IMR-90 (cell line): ENCODE results near the gene GRB14. TPM values are rescaled to one million over a fixed set of nuclear protein-coding genes. Genes with fewer than 3 reads are reported as not detected.

ENCODE experiments used
- ATAC-seq: fragments of 200-7000 bp; cut with Tn5 transposase; 2 replicates; pipeline ENCODE4 v1.9.1; 2020; ENCODE audit warnings: low read depth, mild to moderate bottlenecking, moderate library complexity
- BruUV-seq: library from RNA; stranded (reverse); fragments of 400-500 nt; replicated peaks from 2 replicates; lab custom pipeline; 2021; lab: Mats Ljungman, UMichigan
- CTCF ChIA-PET: fragments of 300-600 bp; formaldehyde crosslinking; extraction: SDS; loops from one replicate; lab custom pipeline; 2021; ENCODE audit warnings: antibody characterized with exemption; lab: Yijun Ruan, JAX
- POLR2A ChIA-PET: fragments of 300-600 bp; sonication (Branson Sonifier 250); formaldehyde crosslinking; loops from one replicate; lab custom pipeline; 2022; ENCODE audit warnings: antibody characterized with exemption; ENCODE audit not compliant: unreplicated experiment; lab: Charles Lee
- DNase-seq: peaks from one replicate; pipeline ENCODE4 v3.0.0; 2013
- H2AFZ ChIP-seq: replicated peaks from 2 replicates; pipeline ENCODE3; 2013; ENCODE audit warnings: low read length, mild to moderate bottlenecking; ENCODE audit not compliant: poor library complexity
- H2AK5ac ChIP-seq: 2 replicates; pipeline ENCODE4 v1.6.1; 2013; ENCODE audit warnings: low read depth, low read length, inconsistent platforms
- H2AK9ac ChIP-seq: replicated peaks from 2 replicates; pipeline ENCODE3; 2013; ENCODE audit warnings: mild to moderate bottlenecking, low read depth, low read length, moderate library complexity; ENCODE audit not compliant: poor library complexity
- H2BK120ac ChIP-seq: 2 replicates; pipeline ENCODE4 v1.6.1; 2013; ENCODE audit warnings: low read depth, low read length, inconsistent platforms
- H2BK15ac ChIP-seq: 3 replicates; pipeline ENCODE4 v1.6.1; 2013; ENCODE audit warnings: low read depth, low read length, inconsistent platforms
- H2BK20ac ChIP-seq: 2 replicates; pipeline ENCODE4 v1.6.1; 2013; ENCODE audit warnings: low read depth, mild to moderate bottlenecking, inconsistent platforms, low read length, moderate library complexity
- H2BK5ac ChIP-seq: 2 replicates; pipeline ENCODE4 v1.6.1; 2013; ENCODE audit warnings: mild to moderate bottlenecking, low read depth, low read length, inconsistent platforms; ENCODE audit not compliant: poor library complexity, severe bottlenecking
- H3K14ac ChIP-seq: replicated peaks from 2 replicates; pipeline ENCODE4 v1.6.1; 2013; ENCODE audit warnings: low read depth, low read length, inconsistent platforms
- H3K18ac ChIP-seq: 2 replicates; pipeline ENCODE4 v1.6.1; 2013; ENCODE audit warnings: low read depth, low read length, control low read depth
- H3K23ac ChIP-seq: 2 replicates; pipeline ENCODE4 v1.6.1; 2013; ENCODE audit warnings: low read depth, low read length, inconsistent platforms
- H3K27ac ChIP-seq: 2 replicates; pipeline ENCODE4 v1.5.1; 2013; ENCODE audit warnings: mild to moderate bottlenecking, control low read depth, low read length; ENCODE audit not compliant: insufficient read depth
- H3K27me3 ChIP-seq: 2 replicates; pipeline ENCODE4 v1.6.1; 2013; ENCODE audit warnings: low read length; ENCODE audit not compliant: control insufficient read depth, insufficient read depth
- H3K36me3 ChIP-seq: 2 replicates; pipeline ENCODE4 v1.6.1; 2013; ENCODE audit warnings: low read length, mixed read lengths; ENCODE audit not compliant: control insufficient read depth, insufficient read depth
- H3K4ac ChIP-seq: 2 replicates; pipeline ENCODE4 v1.6.1; 2013; ENCODE audit warnings: low read depth, low read length, inconsistent platforms
- H3K4me1 ChIP-seq: 2 replicates; pipeline ENCODE4 v1.6.1; 2013; ENCODE audit warnings: low read length, mixed read lengths; ENCODE audit not compliant: control insufficient read depth, insufficient read depth
- H3K4me2 ChIP-seq: 2 replicates; pipeline ENCODE4 v1.6.1; 2013; ENCODE audit warnings: low read depth, mild to moderate bottlenecking, control low read depth, low read length, moderate library complexity
- H3K4me3 ChIP-seq: 2 replicates; pipeline ENCODE4 v1.5.1; 2013; ENCODE audit warnings: low read depth, mild to moderate bottlenecking, control low read depth, low read length, moderate library complexity; ENCODE audit not compliant: insufficient read depth
- H3K56ac ChIP-seq: 2 replicates; pipeline ENCODE4 v1.6.1; 2013; ENCODE audit warnings: low read length, inconsistent platforms; ENCODE audit not compliant: insufficient read depth; ENCODE audit errors: extremely low read depth
- H3K79me1 ChIP-seq, 2 experiments: 2 replicates each; pipeline ENCODE4 v1.6.1; 2013; ENCODE audit warnings: low read length in 2 of 2, inconsistent platforms in 1 of 2, low read depth in 1 of 2
- H3K9ac ChIP-seq: 2 replicates; pipeline ENCODE4 v1.6.1; 2013; ENCODE audit warnings: low read depth, low read length, control low read depth
- H3K9me1 ChIP-seq: 2 replicates; pipeline ENCODE4 v1.6.1; 2013; ENCODE audit warnings: low read length, inconsistent platforms; ENCODE audit not compliant: insufficient read depth
- H3K9me3 ChIP-seq: 2 replicates; pipeline ENCODE4 v1.6.1; 2013; ENCODE audit warnings: low read length; ENCODE audit not compliant: control insufficient read depth, insufficient read depth
- H4K20me1 ChIP-seq: 2 replicates; pipeline ENCODE4 v1.6.1; 2013; ENCODE audit warnings: low read length, inconsistent platforms; ENCODE audit not compliant: insufficient read depth
- H4K5ac ChIP-seq: 2 replicates; pipeline ENCODE4 v1.6.1; 2013; ENCODE audit warnings: mild to moderate bottlenecking, low read depth, low read length, control low read depth
- H4K8ac ChIP-seq, 2 experiments: 2 replicates each; pipeline ENCODE4 v1.6.1; 2013; ENCODE audit warnings: low read depth in 2 of 2, low read length in 2 of 2, control low read depth in 1 of 2, inconsistent platforms in 1 of 2
- H4K91ac ChIP-seq: 2 replicates; pipeline ENCODE4 v1.6.1; 2013; ENCODE audit warnings: low read depth, low read length, inconsistent platforms; ENCODE audit not compliant: insufficient read depth
- BHLHE40 ChIP-seq: fragments of 150-350 bp; IDR thresholded peaks from 2 replicates; pipeline ENCODE4 v1.6.1; 2016; ENCODE audit warnings: mild to moderate bottlenecking, low read depth, low read length
- CEBPB ChIP-seq: IDR thresholded peaks from 2 replicates; pipeline ENCODE4 v1.6.1; 2012; ENCODE audit warnings: low read depth, low read length, improper control_type of control experiment
- CHD1 ChIP-seq: IDR thresholded peaks from 2 replicates; pipeline ENCODE4 v1.6.1; 2012; ENCODE audit warnings: low read depth, low read length, improper control_type of control experiment
- FOS ChIP-seq: fragments of 150-350 bp; IDR thresholded peaks from 2 replicates; pipeline ENCODE4 v1.6.1; 2016; ENCODE audit warnings: low read depth, low read length
- MAFK ChIP-seq: IDR thresholded peaks from 2 replicates; pipeline ENCODE4 v1.6.1; 2012; ENCODE audit warnings: low read depth, low read length, improper control_type of control experiment
- MAZ ChIP-seq: IDR thresholded peaks from 2 replicates; pipeline ENCODE4 v1.6.1; 2012; ENCODE audit warnings: low read depth, mild to moderate bottlenecking, low read length, improper control_type of control experiment, moderate library complexity, borderline replicate concordance
- MXI1 ChIP-seq: IDR thresholded peaks from 2 replicates; pipeline ENCODE4 v1.6.1; 2012; ENCODE audit warnings: low read depth, mild to moderate bottlenecking, low read length, moderate library complexity, borderline replicate concordance
- NFE2L2 ChIP-seq: fragments of 150-350 bp; IDR thresholded peaks from 2 replicates; pipeline ENCODE4 v1.6.1; 2016; ENCODE audit warnings: low read depth, mild to moderate bottlenecking, low read length
- POLR2A ChIP-seq: IDR thresholded peaks from 2 replicates; pipeline ENCODE4 v1.6.1; 2012; ENCODE audit warnings: mild to moderate bottlenecking, low read depth, low read length
- RAD21 ChIP-seq: IDR thresholded peaks from 2 replicates; pipeline ENCODE4 v1.6.1; 2012; ENCODE audit warnings: low read length, improper control_type of control experiment
- RCOR1 ChIP-seq: IDR thresholded peaks from 2 replicates; pipeline ENCODE4 v1.6.1; 2012; ENCODE audit warnings: mild to moderate bottlenecking, low read length, improper control_type of control experiment; ENCODE audit not compliant: insufficient replicate concordance
- RFX5 ChIP-seq: IDR thresholded peaks from 2 replicates; pipeline ENCODE4 v1.8.0; 2012; ENCODE audit warnings: low read depth, mild to moderate bottlenecking, low read length, moderate library complexity
- SMC3 ChIP-seq: fragments of 150-350 bp; IDR thresholded peaks from 2 replicates; pipeline ENCODE4 v1.6.1; 2016; ENCODE audit warnings: low read depth, mild to moderate bottlenecking, antibody characterized with exemption, low read length, moderate library complexity
- USF2 ChIP-seq: fragments of 150-350 bp; IDR thresholded peaks from 2 replicates; pipeline ENCODE4 v1.6.1; 2017; ENCODE audit warnings: mild to moderate bottlenecking, antibody characterized with exemption, low read length, low read depth
- WGBS, 2 experiments: methylation state at CpG; one replicate each; pipeline versions ENCODE4 v1.1.5 to v1.1.7; 2013; ENCODE audit warnings: missing lambda C conversion rate in 2 of 2; ENCODE audit not compliant: insufficient read length in 1 of 2; ENCODE audit errors: extremely low coverage in 2 of 2; 5-methylcytosine and 5-hydroxymethylcytosine counted together
- dilution Hi-C: fragments of 300-500 bp; cut with HindIII; formaldehyde crosslinking; loops from one replicate; pipeline ENCODE4 v1.14.3; 2018; ENCODE audit warnings: low sequenced_read_pairs; ENCODE audit not compliant: unreplicated experiment
- in situ Hi-C: fragments of 300-500 bp; cut with MboI; formaldehyde crosslinking; loops from 3 replicates; pipeline ENCODE4 v1.14.3; 2019; ENCODE audit warnings: low sequenced_read_pairs, inconsistent platforms, mixed read lengths
- intact Hi-C: fragments of 100-400 bp; cut with micrococcal nuclease; formaldehyde crosslinking; loops from 2 replicates; pipeline ENCODE4 v1.10.0; 2022
- polyA plus RNA-seq, 3 experiments: library from polyadenylated mRNA; depleted of rRNA; stranded (reverse); fragments of >200 nt; gene quantifications; 2 replicates each; pipeline ENCODE4 v1.2.3, GENCODE V29; 2012; ENCODE audit warnings: low replicate concordance in 1 of 3
- total RNA-seq: library from RNA; depleted of rRNA; stranded (reverse); fragments of >200 nt; gene quantifications from 2 replicates; pipeline ENCODE4 v1.2.3, GENCODE V29; 2012
- TF ChIP-seq, protein P1 (sequence below): conservative IDR thresholded peaks from 2 replicates; pipeline ENCODE4 v1.5.1; 2012; ENCODE audit warnings: mild to moderate bottlenecking, low read depth, low read length, improper control_type of control experiment
- TF ChIP-seq, protein P2 (sequence below): fragments of 150-350 bp; IDR thresholded peaks from 2 replicates; pipeline ENCODE4 v1.6.1; 2016; ENCODE audit warnings: low read depth, mild to moderate bottlenecking, low read length, moderate library complexity, borderline replicate concordance

The GRB14 gene
- total and polyA plus RNA-seq, 2 of the 4 experiments (the other 2 are of a cell fraction), result not detected

DNA sequence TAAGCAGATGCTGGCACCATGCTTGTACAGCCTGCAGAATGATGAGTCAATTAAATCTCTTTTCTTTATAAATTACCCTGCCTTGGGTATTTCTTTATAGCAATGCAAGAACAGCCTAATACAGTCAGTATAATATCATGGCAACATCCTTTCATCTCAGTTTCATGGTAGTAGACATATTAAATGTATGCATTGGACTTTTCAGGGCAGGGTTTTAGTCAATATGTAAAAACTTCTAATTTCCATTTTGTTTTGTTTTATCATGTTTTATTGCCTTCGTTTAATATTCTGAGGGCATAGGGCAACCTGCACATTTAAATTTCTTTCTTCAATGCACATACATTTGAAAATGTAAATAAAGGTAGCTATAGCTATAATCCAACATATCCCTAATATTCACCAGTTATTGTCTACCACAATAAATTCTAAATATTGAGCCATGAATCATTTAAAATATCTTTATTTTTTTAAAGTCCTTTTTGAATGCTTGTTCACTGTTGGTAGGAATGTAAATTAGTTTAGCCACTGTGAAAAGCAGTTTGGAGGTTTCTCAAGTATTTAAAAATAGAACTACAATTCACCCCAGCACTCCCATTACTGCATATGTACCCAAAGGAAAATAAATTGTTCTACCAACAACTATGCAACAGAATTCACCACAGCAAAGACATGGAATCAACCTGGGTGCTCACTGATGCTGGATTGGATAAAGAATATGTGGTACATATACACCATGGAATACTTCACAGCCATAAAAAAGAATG, 41.8 kb upstream of the GRB14 start:
- H2BK5ac ChIP-seq, result no peak overlapping the region
- no peak overlapping the region for H3K4me3 ChIP-seq
- no peaks in the 10 kb centered on the region for H3K36me3 ChIP-seq
- H3K27me3 ChIP-seq, result no peaks in the 10 kb centered on the region
- in situ Hi-C loops, result no loop called here
- H2BK15ac ChIP-seq, result no peak overlapping the region
- no peaks in the 10 kb centered on the region for H4K20me1 ChIP-seq
- ATAC-seq (no peak), DNase-seq (no peak)
- ChIA-PET POLR2A (no interaction called here), CTCF (no interaction called here)
- H4K8ac ChIP-seq, result no peak overlapping the region
- no peaks in the 10 kb centered on the region for H3K79me1 ChIP-seq
- no peaks in the 10 kb centered on the region for H3K4me1 ChIP-seq
- no peak overlapping the region for H3K4ac ChIP-seq
- no peak overlapping the region for H2AK9ac ChIP-seq
- intact Hi-C loops, result no loop called here
- H2BK20ac ChIP-seq, result no peak overlapping the region
- no peak overlapping the region for H3K23ac ChIP-seq
- H3K9me3 ChIP-seq, result no peaks in the 10 kb centered on the region
- WGBS, 2 experiments, result no CpG with 5 or more reads among the region's 1 CpG
- no peak overlapping the region for H2AK5ac ChIP-seq
- H4K91ac ChIP-seq, result no peak overlapping the region
- H3K9ac ChIP-seq, result no peak overlapping the region
- H3K27ac ChIP-seq, result no peak overlapping the region
- H3K56ac ChIP-seq, result no peak overlapping the region
- H3K14ac ChIP-seq, result no peak overlapping the region
- no peak overlapping the region for H3K4me2 ChIP-seq
- dilution Hi-C loops, result no loop called here
- BruUV-seq, result no TSS peak
- H2BK120ac ChIP-seq, result no peak overlapping the region
- H3K9me1 ChIP-seq, result no peaks in the 10 kb centered on the region
- no peak overlapping the region for H3K18ac ChIP-seq
- TF ChIP-seq MAFK, result no peak
- no peak for TF ChIP-seq CHD1
- no peak for TF ChIP-seq RFX5
- TF ChIP-seq BHLHE40, result no peak
- TF ChIP-seq RCOR1, result no peak
- TF ChIP-seq, protein P1, sequence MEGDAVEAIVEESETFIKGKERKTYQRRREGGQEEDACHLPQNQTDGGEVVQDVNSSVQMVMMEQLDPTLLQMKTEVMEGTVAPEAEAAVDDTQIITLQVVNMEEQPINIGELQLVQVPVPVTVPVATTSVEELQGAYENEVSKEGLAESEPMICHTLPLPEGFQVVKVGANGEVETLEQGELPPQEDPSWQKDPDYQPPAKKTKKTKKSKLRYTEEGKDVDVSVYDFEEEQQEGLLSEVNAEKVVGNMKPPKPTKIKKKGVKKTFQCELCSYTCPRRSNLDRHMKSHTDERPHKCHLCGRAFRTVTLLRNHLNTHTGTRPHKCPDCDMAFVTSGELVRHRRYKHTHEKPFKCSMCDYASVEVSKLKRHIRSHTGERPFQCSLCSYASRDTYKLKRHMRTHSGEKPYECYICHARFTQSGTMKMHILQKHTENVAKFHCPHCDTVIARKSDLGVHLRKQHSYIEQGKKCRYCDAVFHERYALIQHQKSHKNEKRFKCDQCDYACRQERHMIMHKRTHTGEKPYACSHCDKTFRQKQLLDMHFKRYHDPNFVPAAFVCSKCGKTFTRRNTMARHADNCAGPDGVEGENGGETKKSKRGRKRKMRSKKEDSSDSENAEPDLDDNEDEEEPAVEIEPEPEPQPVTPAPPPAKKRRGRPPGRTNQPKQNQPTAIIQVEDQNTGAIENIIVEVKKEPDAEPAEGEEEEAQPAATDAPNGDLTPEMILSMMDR, result no peak
- no peak for TF ChIP-seq CEBPB
- no peak for TF ChIP-seq SMC3
- TF ChIP-seq FOS, result no peak
- no peak for TF ChIP-seq NFE2L2
- TF ChIP-seq POLR2A, result no peak
- TF ChIP-seq, protein P2, sequence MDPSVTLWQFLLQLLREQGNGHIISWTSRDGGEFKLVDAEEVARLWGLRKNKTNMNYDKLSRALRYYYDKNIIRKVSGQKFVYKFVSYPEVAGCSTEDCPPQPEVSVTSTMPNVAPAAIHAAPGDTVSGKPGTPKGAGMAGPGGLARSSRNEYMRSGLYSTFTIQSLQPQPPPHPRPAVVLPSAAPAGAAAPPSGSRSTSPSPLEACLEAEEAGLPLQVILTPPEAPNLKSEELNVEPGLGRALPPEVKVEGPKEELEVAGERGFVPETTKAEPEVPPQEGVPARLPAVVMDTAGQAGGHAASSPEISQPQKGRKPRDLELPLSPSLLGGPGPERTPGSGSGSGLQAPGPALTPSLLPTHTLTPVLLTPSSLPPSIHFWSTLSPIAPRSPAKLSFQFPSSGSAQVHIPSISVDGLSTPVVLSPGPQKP, result no peak
- no peak for TF ChIP-seq MAZ
- TF ChIP-seq RAD21, result no peak
- TF ChIP-seq MXI1, result no peak
- no peak for TF ChIP-seq USF2
- no peak overlapping the region for H2AFZ ChIP-seq
- no peak overlapping the region for H4K5ac ChIP-seq
